ENCODE results near the gene PHIP. TPM values are rescaled to one million over a fixed set of nuclear protein-coding genes. Genes with fewer than 3 reads are reported as not detected.

The PHIP gene
- total and polyA plus RNA-seq, 9 donors, result 11.2 to 38.5 (median 27.3) TPM

DNA sequence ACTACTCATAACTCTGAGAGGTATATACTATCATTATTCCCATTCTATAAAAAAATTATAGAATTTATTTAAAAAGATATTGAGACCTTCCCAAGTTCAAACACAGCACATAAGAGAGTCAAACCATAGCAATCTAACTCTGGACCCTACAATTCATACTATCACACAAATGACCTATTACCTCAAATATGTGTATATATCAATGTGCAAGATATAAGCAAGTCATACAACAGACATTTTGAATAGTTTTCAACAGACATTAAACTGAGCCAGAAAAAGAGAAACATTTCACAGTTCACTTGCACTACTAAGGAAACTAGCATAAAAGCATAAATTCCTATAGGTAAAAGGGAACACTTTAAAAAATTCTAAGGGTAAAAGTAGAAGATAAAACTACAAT is 11.7 kb downstream of the PHIP start:
- DNase-seq, result no peak
- Histone ChIP-seq H3K4me1 (ENCODE audit: insufficient read depth) (peaks cover 5% of the 10 kb centered on the region), H3K27me3 (no peaks in the 10 kb centered on the region), H3K4me3 (no peak overlapping the region), H3K27ac (no peak overlapping the region), H3K36me3 (no peaks in the 10 kb centered on the region), H3K9me3 (no peaks in the 10 kb centered on the region)
- TF ChIP-seq, protein P1, sequence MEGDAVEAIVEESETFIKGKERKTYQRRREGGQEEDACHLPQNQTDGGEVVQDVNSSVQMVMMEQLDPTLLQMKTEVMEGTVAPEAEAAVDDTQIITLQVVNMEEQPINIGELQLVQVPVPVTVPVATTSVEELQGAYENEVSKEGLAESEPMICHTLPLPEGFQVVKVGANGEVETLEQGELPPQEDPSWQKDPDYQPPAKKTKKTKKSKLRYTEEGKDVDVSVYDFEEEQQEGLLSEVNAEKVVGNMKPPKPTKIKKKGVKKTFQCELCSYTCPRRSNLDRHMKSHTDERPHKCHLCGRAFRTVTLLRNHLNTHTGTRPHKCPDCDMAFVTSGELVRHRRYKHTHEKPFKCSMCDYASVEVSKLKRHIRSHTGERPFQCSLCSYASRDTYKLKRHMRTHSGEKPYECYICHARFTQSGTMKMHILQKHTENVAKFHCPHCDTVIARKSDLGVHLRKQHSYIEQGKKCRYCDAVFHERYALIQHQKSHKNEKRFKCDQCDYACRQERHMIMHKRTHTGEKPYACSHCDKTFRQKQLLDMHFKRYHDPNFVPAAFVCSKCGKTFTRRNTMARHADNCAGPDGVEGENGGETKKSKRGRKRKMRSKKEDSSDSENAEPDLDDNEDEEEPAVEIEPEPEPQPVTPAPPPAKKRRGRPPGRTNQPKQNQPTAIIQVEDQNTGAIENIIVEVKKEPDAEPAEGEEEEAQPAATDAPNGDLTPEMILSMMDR (IDR thresholded peaks at IDR 0.05), result no peak
- TF ChIP-seq POLR2A (IDR thresholded peaks at IDR 0.05) (no peak), EP300 (IDR thresholded peaks at IDR 0.05) (no peak)
- intact Hi-C loops (cut with DNase I), result no loop called here

- no peak for TF ChIP-seq POLR2A (IDR thresholded peaks at IDR 0.05)
- no peak for TF ChIP-seq EP300 (IDR thresholded peaks at IDR 0.05)
- TF ChIP-seq, protein P1 (IDR thresholded peaks at IDR 0.05), result no peak
- H3K9me3 ChIP-seq, result no peaks in the 10 kb centered on the region
- DNase-seq, result no peak
- intact Hi-C loops (cut with DNase I), result no loop called here
- H3K4me3 ChIP-seq, result no peak overlapping the region
- no peaks in the 10 kb centered on the region for H3K36me3 ChIP-seq
- no peak overlapping the region for H3K27ac ChIP-seq
- no peaks in the 10 kb centered on the region for H3K27me3 ChIP-seq
- WGBS, 3 donors, result 84 to 85% (median 84%) methylated on average over 2 of the region's 2 CpGs
- H3K4me1 ChIP-seq (ENCODE audit: insufficient read depth), result peaks cover 5% of the 10 kb centered on the region
Observed at GRCh38 chr6:79065232-79065631, 12.8 kb downstream of the PHIP start.

DNA sequence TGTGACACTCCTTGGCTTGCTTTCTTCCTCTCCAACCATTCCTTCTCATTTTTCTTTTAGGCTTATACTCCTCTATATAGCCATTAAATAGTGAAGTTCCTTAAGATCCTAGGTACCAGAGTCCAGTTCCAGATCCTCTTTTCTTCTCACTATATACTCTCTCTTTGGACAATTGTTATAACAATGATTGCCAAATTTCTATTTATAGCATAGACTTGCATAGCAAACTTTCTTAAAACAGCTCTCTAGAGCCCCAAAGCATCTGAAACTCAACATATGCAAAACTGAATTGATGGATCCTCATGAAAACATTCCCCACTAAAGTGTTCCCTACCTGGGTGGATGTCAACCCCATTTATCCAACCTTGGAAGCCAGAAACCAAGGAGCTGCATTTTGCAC is 13.4 kb downstream of the PHIP start:
- no peak for DNase-seq
- H3K4me1 ChIP-seq (ENCODE audit: insufficient read depth), result peaks cover 5% of the 10 kb centered on the region
- TF ChIP-seq POLR2A (IDR thresholded peaks at IDR 0.05) (no peak), EP300 (IDR thresholded peaks at IDR 0.05) (no peak)
- TF ChIP-seq, protein P1 (IDR thresholded peaks at IDR 0.05), result no peak

GRCh38 chr6:79062708-79063107 is 15.3 kb downstream of the PHIP start:
- no peak overlapping the region for H3K27ac ChIP-seq
- peaks cover 5% of the 10 kb centered on the region for H3K4me1 ChIP-seq (ENCODE audit: insufficient read depth)

More for the DNA sequence above, 13.4 kb downstream of the PHIP start:
- H3K9me3 ChIP-seq, result no peaks in the 10 kb centered on the region
- no peaks in the 10 kb centered on the region for H3K36me3 ChIP-seq
- intact Hi-C loops (cut with DNase I), result no loop called here
- no peak overlapping the region for H3K4me3 ChIP-seq
- H3K27ac ChIP-seq, result no peak overlapping the region
- no peaks in the 10 kb centered on the region for H3K27me3 ChIP-seq

More at GRCh38 chr6:79062708-79063107, 15.3 kb downstream of the PHIP start:
- intact Hi-C loops (cut with DNase I), result no loop called here
- Histone ChIP-seq H3K4me3 (no peak overlapping the region), H3K27me3 (no peaks in the 10 kb centered on the region), H3K9me3 (no peaks in the 10 kb centered on the region), H3K36me3 (no peaks in the 10 kb centered on the region)
- TF ChIP-seq POLR2A (IDR thresholded peaks at IDR 0.05), result no peak
- TF ChIP-seq, protein P1 (IDR thresholded peaks at IDR 0.05), result no peak
- no peak for TF ChIP-seq EP300 (IDR thresholded peaks at IDR 0.05)
- no peak for DNase-seq
- WGBS, 3 donors, result 90 to 96% (median 96%) methylated on average over 2 of the region's 2 CpGs
